HG03135 (cell line): ENCODE results near the gene TSPO2.

Experiments
- ATAC-seq: cut with Tn5 transposase; IDR thresholded peaks from one replicate; pipeline ENCODE4 v1.9.1; 2021; ENCODE audit warnings: mild to moderate bottlenecking, moderate library complexity; ENCODE audit not compliant: unreplicated experiment

TSPO2 gene

GRCh38 chr6:41027241-41027640 lies 15.0 kb upstream of the TSPO2 start:
- no peak for ATAC-seq

GRCh38 chr6:41027799-41028560 lies 14.3 kb upstream of the TSPO2 start:
- ATAC-seq: peak; percentile 91

- ATAC-seq: peak; percentile 47
Measured at GRCh38 chr6:41028561-41029412, 13.5 kb upstream of the TSPO2 start.

- ATAC-seq: no peak
Measured at GRCh38 chr6:41032830-41033229, 9.4 kb upstream of the TSPO2 start.

GRCh38 chr6:41033776-41034175 lies 8.5 kb upstream of the TSPO2 start:
- ATAC-seq: no peak

- no peak for ATAC-seq
Measured at GRCh38 chr6:41036186-41036585, 6.1 kb upstream of the TSPO2 start.

- no peak for ATAC-seq
Measured at GRCh38 chr6:41036601-41037000, 5.7 kb upstream of the TSPO2 start.

- ATAC-seq: no peak
Measured at GRCh38 chr6:41037107-41037900, 5.0 kb upstream of the TSPO2 start.

GRCh38 chr6:41038205-41038604 lies 4.1 kb upstream of the TSPO2 start:
- no peak for ATAC-seq

GRCh38 chr6:41039060-41039998 lies 2.9 kb upstream of the TSPO2 start, which contains the start of gene UNC5CL:
TSS of gene UNC5CL (minus strand) at chr6:41039221. CDS start at chr6:41035074, 4,147 bp downstream.
- no peak for ATAC-seq

GRCh38 chr6:41040101-41040939 lies 1.9 kb upstream of the TSPO2 start:
- ATAC-seq: no peak

- no peak for ATAC-seq
Measured at GRCh38 chr6:41040940-41041536, 1.2 kb upstream of the TSPO2 start.

- ATAC-seq: no peak
Measured at GRCh38 chr6:41043151-41043550, 884 bp downstream of the TSPO2 start.

- ATAC-seq: no peak
Measured at GRCh38 chr6:41045664-41046063, 3.4 kb downstream of the TSPO2 start.

GRCh38 chr6:41046084-41046483 lies 3.8 kb downstream of the TSPO2 start:
- no peak for ATAC-seq

- no peak for ATAC-seq
Measured at GRCh38 chr6:41047306-41047705, 5.0 kb downstream of the TSPO2 start.

- ATAC-seq: no peak
Measured at GRCh38 chr6:41047745-41048732, 5.8 kb downstream of the TSPO2 start.

- no peak for ATAC-seq
Measured at GRCh38 chr6:41049521-41049920, 7.3 kb downstream of the TSPO2 start.
